Stomach (tissue), 9 donors: ENCODE results near the gene ABCC9. TPM values are rescaled to one million over a fixed set of nuclear protein-coding genes. Genes with fewer than 3 reads are reported as not detected.

Source experiments
- DNase-seq, 2 donors: peaks; one replicate each; pipeline versions ENCODE4 v3.0.0 to v3.0.0-alpha.2; 2013 to 2019
- H3K27ac ChIP-seq, 5 donors: fragments of 200-600 bp in 4 of 5; sonication (generic) in 4 of 5; one replicate each; pipeline ENCODE4 v1.5.1; 2013 to 2019; ENCODE audit warnings: mild to moderate bottlenecking in 1 of 5, moderate library complexity in 1 of 5
- H3K27me3 ChIP-seq, 3 donors: fragments of 200-600 bp; sonication (generic); one replicate each; pipeline ENCODE4 v1.5.1; 2017 to 2019; ENCODE audit warnings: mixed run types in 1 of 3
- H3K36me3 ChIP-seq, 4 donors: fragments of 200-600 bp; sonication (generic); 1 replicate in 3 of 4; 2 replicates in 1 of 4; pipeline ENCODE4 v1.5.1; 2016 to 2019
- H3K4me1 ChIP-seq, 4 donors: fragments of 200-600 bp; sonication (generic); one replicate each; pipeline ENCODE4 v1.5.1; 2016 to 2019
- H3K4me3 ChIP-seq, 4 donors: fragments of 200-600 bp; sonication (generic) in 3 of 4; one replicate each; pipeline ENCODE4 v1.5.1; 2016 to 2019; ENCODE audit warnings: mild to moderate bottlenecking in 1 of 4
- H3K9me3 ChIP-seq, 4 donors: fragments of 200-600 bp; sonication (generic); one replicate each; pipeline ENCODE4 v1.5.1; 2016 to 2019
- EP300 ChIP-seq: sonication (generic); formaldehyde crosslinking; IDR thresholded peaks from one replicate; pipeline ENCODE4 v1.6.1; 2017; ENCODE audit warnings: antibody characterized with exemption
- POLR2A ChIP-seq, 4 donors: fragments of 450-650 bp; IDR thresholded peaks; one replicate each; pipeline ENCODE4 v1.6.1; 2016; ENCODE audit warnings: antibody characterized with exemption in 4 of 4, control low read depth in 2 of 4, mild to moderate bottlenecking in 1 of 4, moderate library complexity in 1 of 4
- POLR2AphosphoS5 ChIP-seq, 3 donors: sonication (generic); formaldehyde crosslinking; IDR thresholded peaks; one replicate each; pipeline ENCODE4 v1.6.1; 2016; ENCODE audit warnings: antibody characterized with exemption in 3 of 3
- WGBS, 5 donors: extraction: QIAGEN DNeasy Blood & Tissue Kit in 3 of 5; methylation state at CpG; one replicate each; pipeline versions ENCODE4 v1.1.5 to v1.1.7; 2013 to 2018; 5-methylcytosine and 5-hydroxymethylcytosine counted together
- intact Hi-C: fragments of 100-400 bp; cut with DNase I; formaldehyde crosslinking; loops from one replicate; pipeline ENCODE4 v1.15.1; 2023; ENCODE audit warnings: low total_unique reads
- polyA plus RNA-seq, 3 donors: library from polyadenylated mRNA; stranded (reverse); fragments of 200-250 nt; gene quantifications; one replicate each; pipeline ENCODE4 v1.2.3, GENCODE V29; 2013
- total RNA-seq, 5 donors: library from RNA; depleted of rRNA; stranded (reverse); fragments of >200 nt; gene quantifications; one replicate each; pipeline versions ENCODE4 v1.1.0 to v1.2.3, GENCODE V29; 2014 to 2016
- TF ChIP-seq, protein P1 (sequence below), 7 experiments: fragments of 450-650 bp in 4 of 7; fragments of 200-600 bp in 3 of 7; sonication (generic) in 3 of 7; IDR thresholded peaks; one replicate each; pipeline ENCODE4 v1.5.1; 2016 to 2019; ENCODE audit warnings: antibody characterized with exemption in 7 of 7, control low read depth in 2 of 7, mild to moderate bottlenecking in 1 of 7
- donor health status: healthy with polysubstance abuse.
- donor health status: Bipolar disorder and iron deficiency.
- donor health status: healthy.

Gene ABCC9
- total and polyA plus RNA-seq, 8 donors = 1.2 to 60.1 (median 10.4) TPM

DNA sequence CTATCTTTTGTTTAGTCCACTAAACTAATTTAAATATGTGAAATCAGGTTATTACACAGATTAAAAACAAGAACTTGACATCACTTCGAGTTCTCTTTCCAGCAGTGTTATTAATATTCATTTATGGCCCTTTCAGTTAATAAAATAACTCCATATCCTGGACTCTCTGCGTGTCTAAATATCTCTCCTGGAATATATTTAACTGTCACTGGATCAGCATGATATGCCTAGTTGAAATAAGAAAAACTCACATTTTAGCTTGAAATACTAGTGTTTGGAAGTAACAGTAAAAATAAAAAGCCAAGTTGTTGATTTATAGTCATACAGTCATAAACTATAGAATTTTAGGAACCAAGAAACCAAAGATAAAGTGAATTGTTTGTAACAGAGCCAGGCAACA is 45.6 kb downstream of the ABCC9 start:
- intact Hi-C loops = no loop called here
- no peak for DNase-seq
- 66 to 76% (median 72%) methylated on average over 2 of the region's 2 CpGs for WGBS, 5 donors
- no peaks in the 10 kb centered on the region for H3K27me3 ChIP-seq
- H3K4me3 ChIP-seq = no peak overlapping the region
- H3K9me3 ChIP-seq = no peaks in the 10 kb centered on the region
- H3K27ac ChIP-seq = peak overlapping the region in 1 of 5 donors; percentile 81
- TF ChIP-seq POLR2A (IDR thresholded peaks at IDR 0.05) (no peak), POLR2AphosphoS5 (IDR thresholded peaks at IDR 0.05) (no peak), EP300 (no peak)
- H3K4me1 ChIP-seq = peaks cover 0 to 17% (median 6%) of the 10 kb centered on the region in 4 donors
- H3K36me3 ChIP-seq = no peaks in the 10 kb centered on the region

DNA sequence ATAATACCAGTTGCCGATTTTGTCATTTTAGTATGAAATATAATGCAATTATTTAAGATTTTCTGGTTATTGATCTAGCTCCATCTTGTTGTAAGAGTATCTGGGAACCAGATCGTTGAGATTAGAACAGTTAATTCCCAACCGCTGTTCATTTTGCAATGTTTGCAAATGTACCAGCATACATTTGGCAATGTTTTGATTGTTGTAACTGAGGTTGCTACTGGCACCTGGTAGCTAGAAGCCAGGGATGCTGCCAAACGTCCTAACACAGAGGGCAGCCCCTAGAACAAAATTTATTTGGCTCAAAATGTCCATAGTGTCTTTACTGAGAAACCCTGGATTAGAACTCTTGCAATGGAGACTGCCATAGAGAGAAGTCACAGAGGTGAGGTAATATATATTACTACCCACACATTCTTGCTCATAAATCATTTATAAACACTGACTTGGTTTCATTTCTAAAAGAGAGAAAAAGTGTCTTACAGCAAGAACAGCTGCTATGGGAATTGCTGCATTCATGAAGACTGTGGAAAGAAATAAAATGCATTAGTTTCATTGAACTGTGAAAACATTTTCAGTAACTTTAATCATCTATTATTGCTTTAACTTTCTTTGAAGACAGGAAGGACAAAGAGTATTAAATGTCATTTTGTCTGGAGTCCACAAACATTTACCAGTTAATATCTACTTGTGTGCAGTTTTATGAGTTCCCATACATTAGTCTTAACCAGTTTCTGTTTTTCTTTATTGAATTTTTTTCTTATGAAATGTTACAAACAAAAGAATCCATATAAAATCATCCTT is 46.2 kb downstream of the ABCC9 start:
- H3K4me1 ChIP-seq = peaks cover 0 to 17% (median 6%) of the 10 kb centered on the region in 4 donors
- peak in 2 of 3 donors; percentile 29 to 70 for TF ChIP-seq POLR2AphosphoS5 (IDR thresholded peaks at IDR 0.05)
- TF ChIP-seq, protein P1, sequence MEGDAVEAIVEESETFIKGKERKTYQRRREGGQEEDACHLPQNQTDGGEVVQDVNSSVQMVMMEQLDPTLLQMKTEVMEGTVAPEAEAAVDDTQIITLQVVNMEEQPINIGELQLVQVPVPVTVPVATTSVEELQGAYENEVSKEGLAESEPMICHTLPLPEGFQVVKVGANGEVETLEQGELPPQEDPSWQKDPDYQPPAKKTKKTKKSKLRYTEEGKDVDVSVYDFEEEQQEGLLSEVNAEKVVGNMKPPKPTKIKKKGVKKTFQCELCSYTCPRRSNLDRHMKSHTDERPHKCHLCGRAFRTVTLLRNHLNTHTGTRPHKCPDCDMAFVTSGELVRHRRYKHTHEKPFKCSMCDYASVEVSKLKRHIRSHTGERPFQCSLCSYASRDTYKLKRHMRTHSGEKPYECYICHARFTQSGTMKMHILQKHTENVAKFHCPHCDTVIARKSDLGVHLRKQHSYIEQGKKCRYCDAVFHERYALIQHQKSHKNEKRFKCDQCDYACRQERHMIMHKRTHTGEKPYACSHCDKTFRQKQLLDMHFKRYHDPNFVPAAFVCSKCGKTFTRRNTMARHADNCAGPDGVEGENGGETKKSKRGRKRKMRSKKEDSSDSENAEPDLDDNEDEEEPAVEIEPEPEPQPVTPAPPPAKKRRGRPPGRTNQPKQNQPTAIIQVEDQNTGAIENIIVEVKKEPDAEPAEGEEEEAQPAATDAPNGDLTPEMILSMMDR (IDR thresholded peaks at IDR 0.05) = no peak
- no peaks in the 10 kb centered on the region for H3K9me3 ChIP-seq
- no peak for DNase-seq
- intact Hi-C loops = no loop called here
- no peak overlapping the region for H3K4me3 ChIP-seq
- no peaks in the 10 kb centered on the region for H3K36me3 ChIP-seq
- no peaks in the 10 kb centered on the region for H3K27me3 ChIP-seq
- peak overlapping the region in 2 of 5 donors; percentile 47 to 81 for H3K27ac ChIP-seq
- WGBS, 5 donors = 62 to 70% (median 67%) methylated on average over 4 of the region's 4 CpGs

DNA sequence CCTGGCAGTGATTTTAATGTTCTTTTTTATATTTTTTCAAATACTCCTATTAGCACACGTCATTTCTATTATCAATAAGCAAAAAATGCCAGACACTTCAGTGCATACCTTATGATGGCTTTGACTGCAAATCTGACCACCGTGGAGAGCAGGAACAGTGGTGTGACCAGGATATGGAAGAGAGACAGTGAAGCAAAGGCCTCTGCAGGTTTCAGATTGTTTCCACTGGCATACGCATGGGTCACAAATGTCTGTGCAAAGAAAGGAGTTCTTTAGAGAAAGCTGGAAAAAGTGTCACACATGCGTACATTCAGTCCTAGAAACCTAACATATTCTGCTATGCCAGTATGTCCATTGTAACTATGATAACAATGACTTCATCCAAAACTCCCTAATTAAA is 47.3 kb downstream of the ABCC9 start:
- Histone ChIP-seq H3K27me3 (no peaks in the 10 kb centered on the region), H3K27ac (peak overlapping the region in 2 of 5 donors; percentile 47 to 81), H3K9me3 (no peaks in the 10 kb centered on the region), H3K4me3 (no peak overlapping the region), H3K36me3 (no peaks in the 10 kb centered on the region), H3K4me1 (peaks cover 0 to 17% (median 6%) of the 10 kb centered on the region in 4 donors)
- TF ChIP-seq EP300 (no peak), POLR2AphosphoS5 (IDR thresholded peaks at IDR 0.05) (no peak), POLR2A (IDR thresholded peaks at IDR 0.05) (no peak)
- TF ChIP-seq, protein P1 (IDR thresholded peaks at IDR 0.05) = no peak
- 79 to 88% (median 83%) methylated on average over 4 of the region's 4 CpGs for WGBS, 5 donors
- no peak for DNase-seq
- intact Hi-C loops = no loop called here

DNA sequence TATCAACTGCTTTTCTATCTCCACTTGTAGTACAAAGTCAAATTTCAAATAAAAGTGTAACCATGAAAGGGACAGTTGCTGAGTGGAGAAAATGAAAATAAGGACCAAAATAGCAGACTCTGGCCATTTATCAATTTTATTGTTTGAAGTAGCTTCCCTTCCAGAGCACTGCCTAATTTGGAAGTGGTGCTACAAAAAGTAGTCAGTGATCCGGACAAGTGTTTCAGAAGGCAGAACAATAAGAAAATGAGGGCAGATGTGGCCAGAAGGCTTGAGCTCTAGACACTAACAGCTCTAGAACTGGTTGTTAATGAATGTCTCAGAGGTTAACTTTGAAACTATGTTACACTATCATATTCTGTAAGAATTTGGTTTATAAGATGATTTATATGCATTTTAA is 48.9 kb downstream of the ABCC9 start:
- Histone ChIP-seq H3K36me3 (no peaks in the 10 kb centered on the region), H3K4me3 (no peak overlapping the region), H3K27me3 (no peaks in the 10 kb centered on the region), H3K9me3 (no peaks in the 10 kb centered on the region), H3K27ac (peak overlapping the region in 4 of 5 donors; percentile 9 to 81 (median 44)), H3K4me1 (peaks cover 0 to 23% (median 6%) of the 10 kb centered on the region in 4 donors)
- TF ChIP-seq POLR2A (IDR thresholded peaks at IDR 0.05) (no peak), EP300 (no peak), POLR2AphosphoS5 (IDR thresholded peaks at IDR 0.05) (no peak)
- TF ChIP-seq, protein P1 (IDR thresholded peaks at IDR 0.05) = no peak
- DNase-seq = peak in 1 of 2 donors; percentile 20
- intact Hi-C loops = no loop called here
- WGBS, 5 donors = 32 to 58% (median 57%) methylated on average over 1 of the region's 1 CpG
